Measurements from ENCODE around the gene SLAMF6. TPM values are rescaled to one million over a fixed set of nuclear protein-coding genes. Genes with fewer than 3 reads are reported as not detected.
A peak's percentile ranks its signal among the peaks of the same experiment; 100 is the strongest.

SLAMF6 gene
- polyA plus RNA-seq, 1 donor (not counting 4 experiments of a cell fraction or from before 2014, with no cell fraction given): not detected

DNA sequence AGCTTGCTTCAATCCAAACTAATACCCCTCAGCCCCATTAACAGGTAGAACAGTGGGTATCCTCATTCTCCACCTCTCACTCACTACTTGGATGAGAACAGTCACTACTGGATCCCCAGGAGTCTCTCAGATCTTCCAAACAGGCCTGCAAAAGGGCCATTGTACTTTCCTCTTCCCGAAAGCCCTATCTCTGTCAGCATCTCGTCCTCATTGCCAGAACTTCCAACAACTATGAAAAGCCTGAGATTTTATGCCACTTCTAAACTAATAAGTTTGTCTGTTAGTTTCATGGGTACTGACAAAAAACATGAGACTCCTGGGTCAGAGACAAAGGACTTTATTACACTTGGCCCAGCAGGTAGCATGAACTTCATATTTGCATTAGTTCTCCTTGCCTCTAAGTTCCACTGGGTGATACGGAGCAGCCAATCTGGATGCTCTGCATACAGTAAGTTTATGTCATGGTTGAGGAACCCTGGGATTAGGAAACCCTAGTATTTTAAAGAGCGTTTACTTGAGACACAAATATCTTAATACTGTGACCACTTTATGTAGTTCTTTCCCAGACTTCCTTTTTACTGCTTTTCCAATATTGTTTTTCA is 84.6 kb downstream of the SLAMF6 start:
- H3K79me2 ChIP-seq (ENCODE audit: control insufficient read depth, insufficient read depth, low read length): no peaks in the 10 kb centered on the region
- H3K4me2 ChIP-seq (ENCODE audit: control insufficient read depth, extremely low read depth, insufficient read depth, low read depth, low read length): peak overlapping the region; percentile 86
- H3K27ac ChIP-seq (ENCODE audit: control insufficient read depth, insufficient read depth, low read length): no peak overlapping the region
- no peaks in the 10 kb centered on the region for H3K9me1 ChIP-seq (ENCODE audit: control insufficient read depth, extremely low read depth, insufficient read depth, low read length)
- no peaks in the 10 kb centered on the region for H4K20me1 ChIP-seq (ENCODE audit: control insufficient read depth, extremely low read depth, insufficient read depth, low read length)
- TF ChIP-seq EZH2 (IDR thresholded peaks at IDR 0.05; ENCODE audit: low read length): no peak
- TF ChIP-seq CTCF (optimal IDR thresholded peaks at IDR 0.05 in 1 of 3, IDR thresholded peaks at IDR 0.05 in 1 of 3, conservative IDR thresholded peaks at IDR 0.05 in 1 of 3; ENCODE audit: extremely low read depth in 1 of 3, insufficient read depth in 2 of 3, low read length in 3 of 3): no peak
- no peaks in the 10 kb centered on the region for H3K36me3 ChIP-seq (ENCODE audit: control insufficient read depth in 2 of 2, extremely low read depth in 1 of 2, insufficient read depth in 2 of 2, low read length in 2 of 2)
- peak; percentile 41 for FAIRE-seq
- H3K9ac ChIP-seq (ENCODE audit: control insufficient read depth, extremely low read depth, insufficient read depth, low read length): peak overlapping the region; percentile 5
- H3K9me3 ChIP-seq (ENCODE audit: control insufficient read depth, low read depth, low read length): no peaks in the 10 kb centered on the region
- H3K4me1 ChIP-seq (ENCODE audit: control insufficient read depth, extremely low read depth, insufficient read depth, low read length): peaks cover 6% of the 10 kb centered on the region
- H3K4me3 ChIP-seq (ENCODE audit: control insufficient read depth in 2 of 3, extremely low read depth in 1 of 3, insufficient read depth in 2 of 3, low read depth in 1 of 3, low read length in 3 of 3): peak overlapping the region in 2 of 3 experiments; percentile 47 to 65
- H3K27me3 ChIP-seq (ENCODE audit: control insufficient read depth, extremely low read depth, insufficient read depth, low read length): no peaks in the 10 kb centered on the region
- H2AFZ ChIP-seq (ENCODE audit: control insufficient read depth, low read length): peak overlapping the region; percentile 89
- dilution Hi-C loops (cut with MboI; ENCODE audit: extremely low pct_ligation_motif_present, low sequenced_read_pairs): loop anchor here (25.0 kb wide), 1 partner anchor 174 kb away; no protein-coding TSS in a partner anchor
- DNase-seq (ENCODE audit: low read depth, low spot score): no peak

GRCh38 chr1:160437432-160438316 is 85.4 kb downstream of the SLAMF6 start:
- FAIRE-seq (peak; percentile 36), DNase-seq (ENCODE audit: low read depth, low spot score) (no peak)
- peaks cover 6% of the 10 kb centered on the region for H3K4me1 ChIP-seq (ENCODE audit: control insufficient read depth, extremely low read depth, insufficient read depth, low read length)
- no peaks in the 10 kb centered on the region for H4K20me1 ChIP-seq (ENCODE audit: control insufficient read depth, extremely low read depth, insufficient read depth, low read length)
- no peaks in the 10 kb centered on the region for H3K27me3 ChIP-seq (ENCODE audit: control insufficient read depth, extremely low read depth, insufficient read depth, low read length)
- peak overlapping the region; percentile 5 for H3K9ac ChIP-seq (ENCODE audit: control insufficient read depth, extremely low read depth, insufficient read depth, low read length)
- no peaks in the 10 kb centered on the region for H3K9me3 ChIP-seq (ENCODE audit: control insufficient read depth, low read depth, low read length)
- H3K36me3 ChIP-seq (ENCODE audit: control insufficient read depth in 2 of 2, extremely low read depth in 1 of 2, insufficient read depth in 2 of 2, low read length in 2 of 2): no peaks in the 10 kb centered on the region
- H2AFZ ChIP-seq (ENCODE audit: control insufficient read depth, low read length): peak overlapping the region; percentile 89
- no peaks in the 10 kb centered on the region for H3K9me1 ChIP-seq (ENCODE audit: control insufficient read depth, extremely low read depth, insufficient read depth, low read length)
- TF ChIP-seq CTCF (optimal IDR thresholded peaks at IDR 0.05 in 1 of 3, IDR thresholded peaks at IDR 0.05 in 1 of 3, conservative IDR thresholded peaks at IDR 0.05 in 1 of 3; ENCODE audit: extremely low read depth in 1 of 3, insufficient read depth in 2 of 3, low read length in 3 of 3) (no peak), EZH2 (IDR thresholded peaks at IDR 0.05; ENCODE audit: low read length) (no peak)
- H3K4me2 ChIP-seq (ENCODE audit: control insufficient read depth, extremely low read depth, insufficient read depth, low read depth, low read length): peak overlapping the region; percentile 86
- peak overlapping the region in 2 of 3 experiments; percentile 47 to 65 for H3K4me3 ChIP-seq (ENCODE audit: control insufficient read depth in 2 of 3, extremely low read depth in 1 of 3, insufficient read depth in 2 of 3, low read depth in 1 of 3, low read length in 3 of 3)
- no peaks in the 10 kb centered on the region for H3K79me2 ChIP-seq (ENCODE audit: control insufficient read depth, insufficient read depth, low read length)
- dilution Hi-C loops (cut with MboI; ENCODE audit: extremely low pct_ligation_motif_present, low sequenced_read_pairs): loop anchor here (25.0 kb wide), 1 partner anchor 175 kb away; no protein-coding TSS in a partner anchor
- no peak overlapping the region for H3K27ac ChIP-seq (ENCODE audit: control insufficient read depth, insufficient read depth, low read length)

All from keratinocyte (primary cell).